Panc1 (cell line): ENCODE data around the gene ZFYVE16.

Experiments used
- POLR2AphosphoS5 ChIP-seq: IDR thresholded peaks from 2 replicates; pipeline ENCODE4 v1.6.1; 2012; ENCODE audit warnings: mild to moderate bottlenecking, low read depth, low read length, moderate library complexity
- SIN3A ChIP-seq: IDR thresholded peaks from 2 replicates; pipeline ENCODE4 v1.6.1; 2012; ENCODE audit warnings: low read depth, mild to moderate bottlenecking, low read length, moderate library complexity, borderline replicate concordance; ENCODE audit not compliant: insufficient read depth
- TF ChIP-seq, protein P1 (sequence below): fragments of 450-650 bp; IDR thresholded peaks from 2 replicates; pipeline ENCODE4 v1.5.1; 2017; ENCODE audit warnings: mild to moderate bottlenecking
- TF ChIP-seq, protein P2 (sequence below), 2 experiments: IDR thresholded peaks; 2 replicates each; pipeline ENCODE4 v1.6.1; 2011 to 2012; ENCODE audit warnings: low read depth in 2 of 2, control low read depth in 1 of 2, low read length in 1 of 2, mild to moderate bottlenecking in 1 of 2, moderate library complexity in 1 of 2; ENCODE audit not compliant: insufficient read depth in 1 of 2

DNA sequence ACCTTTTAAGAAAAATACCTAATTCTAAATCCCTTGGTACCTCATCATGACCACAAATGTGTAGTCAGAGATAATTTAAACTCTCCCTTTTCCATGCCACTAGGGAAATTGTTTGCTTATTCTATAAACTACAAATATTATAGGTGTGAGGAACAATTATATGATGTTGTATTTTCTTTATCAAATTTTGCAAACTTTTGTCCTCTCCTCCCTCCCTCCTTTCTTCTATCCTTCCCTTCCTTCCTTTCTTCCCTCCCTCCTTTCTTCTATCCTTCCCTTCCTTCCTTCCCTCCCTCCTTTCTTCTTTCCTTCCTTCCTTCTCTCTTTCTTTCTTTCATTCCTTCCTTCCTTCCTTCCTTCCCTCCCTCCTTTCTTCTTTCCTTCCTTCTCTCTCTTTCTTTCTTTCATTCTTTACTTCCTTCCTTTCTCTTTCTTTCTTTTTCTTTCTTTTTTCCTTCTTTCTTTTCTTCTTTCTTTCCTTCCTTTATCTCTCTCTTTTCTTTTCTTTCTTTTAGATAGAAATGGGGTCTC, 46.9 kb upstream of the ZFYVE16 start:
- TF ChIP-seq, protein P1, sequence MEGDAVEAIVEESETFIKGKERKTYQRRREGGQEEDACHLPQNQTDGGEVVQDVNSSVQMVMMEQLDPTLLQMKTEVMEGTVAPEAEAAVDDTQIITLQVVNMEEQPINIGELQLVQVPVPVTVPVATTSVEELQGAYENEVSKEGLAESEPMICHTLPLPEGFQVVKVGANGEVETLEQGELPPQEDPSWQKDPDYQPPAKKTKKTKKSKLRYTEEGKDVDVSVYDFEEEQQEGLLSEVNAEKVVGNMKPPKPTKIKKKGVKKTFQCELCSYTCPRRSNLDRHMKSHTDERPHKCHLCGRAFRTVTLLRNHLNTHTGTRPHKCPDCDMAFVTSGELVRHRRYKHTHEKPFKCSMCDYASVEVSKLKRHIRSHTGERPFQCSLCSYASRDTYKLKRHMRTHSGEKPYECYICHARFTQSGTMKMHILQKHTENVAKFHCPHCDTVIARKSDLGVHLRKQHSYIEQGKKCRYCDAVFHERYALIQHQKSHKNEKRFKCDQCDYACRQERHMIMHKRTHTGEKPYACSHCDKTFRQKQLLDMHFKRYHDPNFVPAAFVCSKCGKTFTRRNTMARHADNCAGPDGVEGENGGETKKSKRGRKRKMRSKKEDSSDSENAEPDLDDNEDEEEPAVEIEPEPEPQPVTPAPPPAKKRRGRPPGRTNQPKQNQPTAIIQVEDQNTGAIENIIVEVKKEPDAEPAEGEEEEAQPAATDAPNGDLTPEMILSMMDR: no peak
- TF ChIP-seq POLR2AphosphoS5 (no peak), SIN3A (no peak)
- TF ChIP-seq, protein P2, sequence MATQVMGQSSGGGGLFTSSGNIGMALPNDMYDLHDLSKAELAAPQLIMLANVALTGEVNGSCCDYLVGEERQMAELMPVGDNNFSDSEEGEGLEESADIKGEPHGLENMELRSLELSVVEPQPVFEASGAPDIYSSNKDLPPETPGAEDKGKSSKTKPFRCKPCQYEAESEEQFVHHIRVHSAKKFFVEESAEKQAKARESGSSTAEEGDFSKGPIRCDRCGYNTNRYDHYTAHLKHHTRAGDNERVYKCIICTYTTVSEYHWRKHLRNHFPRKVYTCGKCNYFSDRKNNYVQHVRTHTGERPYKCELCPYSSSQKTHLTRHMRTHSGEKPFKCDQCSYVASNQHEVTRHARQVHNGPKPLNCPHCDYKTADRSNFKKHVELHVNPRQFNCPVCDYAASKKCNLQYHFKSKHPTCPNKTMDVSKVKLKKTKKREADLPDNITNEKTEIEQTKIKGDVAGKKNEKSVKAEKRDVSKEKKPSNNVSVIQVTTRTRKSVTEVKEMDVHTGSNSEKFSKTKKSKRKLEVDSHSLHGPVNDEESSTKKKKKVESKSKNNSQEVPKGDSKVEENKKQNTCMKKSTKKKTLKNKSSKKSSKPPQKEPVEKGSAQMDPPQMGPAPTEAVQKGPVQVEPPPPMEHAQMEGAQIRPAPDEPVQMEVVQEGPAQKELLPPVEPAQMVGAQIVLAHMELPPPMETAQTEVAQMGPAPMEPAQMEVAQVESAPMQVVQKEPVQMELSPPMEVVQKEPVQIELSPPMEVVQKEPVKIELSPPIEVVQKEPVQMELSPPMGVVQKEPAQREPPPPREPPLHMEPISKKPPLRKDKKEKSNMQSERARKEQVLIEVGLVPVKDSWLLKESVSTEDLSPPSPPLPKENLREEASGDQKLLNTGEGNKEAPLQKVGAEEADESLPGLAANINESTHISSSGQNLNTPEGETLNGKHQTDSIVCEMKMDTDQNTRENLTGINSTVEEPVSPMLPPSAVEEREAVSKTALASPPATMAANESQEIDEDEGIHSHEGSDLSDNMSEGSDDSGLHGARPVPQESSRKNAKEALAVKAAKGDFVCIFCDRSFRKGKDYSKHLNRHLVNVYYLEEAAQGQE (IDR thresholded peaks at IDR 0.05; ENCODE audit: insufficient read depth in 1 of 2, low read depth in 2 of 2, low read length in 1 of 2): no peak
